HEK293 (cell line): ENCODE data around the gene NKAPD1.

Experiments
- CTCF ChIA-PET: fragments of 350-600 bp; formaldehyde crosslinking; extraction: SDS; loops from one replicate; lab custom pipeline; 2021; ENCODE audit warnings: antibody characterized with exemption; lab: Yijun Ruan, JAX
- POLR2A ChIA-PET: fragments of 300-600 bp; formaldehyde crosslinking; extraction: SDS; loops from one replicate; lab custom pipeline; 2020; ENCODE audit warnings: antibody characterized with exemption, inconsistent platforms; lab: Yijun Ruan, JAX
- H3K27ac ChIP-seq: fragments of 200-500 bp; sonication (Bioruptor generic); 2 replicates; pipeline ENCODE4 v1.5.1; 2014; ENCODE audit warnings: low read depth, low read length, control low read depth, inconsistent platforms; ENCODE audit errors: extremely low read depth
- H3K36me3 ChIP-seq, 2 experiments: fragments of 200-500 bp in 1 of 2; sonication (Bioruptor generic) in 1 of 2; 1 replicate in 1 of 2; 2 replicates in 1 of 2; pipeline ENCODE4 v1.5.1; 2014 to 2017; ENCODE audit warnings: inconsistent platforms in 2 of 2, low read length in 2 of 2; ENCODE audit not compliant: control insufficient read depth in 2 of 2, insufficient read depth in 1 of 2
- H3K4me1 ChIP-seq: fragments of 200-500 bp; sonication (Bioruptor generic); 2 replicates; pipeline ENCODE4 v1.5.1; 2014; ENCODE audit warnings: mild to moderate bottlenecking, low read length, inconsistent platforms; ENCODE audit not compliant: control insufficient read depth, insufficient read depth
- H3K4me3 ChIP-seq: 2 replicates; pipeline ENCODE4 v1.5.1; 2011; ENCODE audit warnings: low read depth, mild to moderate bottlenecking, control low read depth, low read length, moderate library complexity
- H3K9me3 ChIP-seq: fragments of 200-500 bp; sonication (Bioruptor generic); 2 replicates; pipeline ENCODE4 v1.5.1; 2014; ENCODE audit warnings: low read depth, low read length, inconsistent platforms; ENCODE audit not compliant: control insufficient read depth, insufficient read depth
- BCL11B ChIP-seq: fragments of 450-650 bp; formaldehyde crosslinking; IDR thresholded peaks from 2 replicates; pipeline ENCODE4 v1.5.1; 2016; ENCODE audit warnings: low read depth, missing biosample characterization, missing genetic modification characterization
- FEZF1 ChIP-seq: fragments of 450-650 bp; formaldehyde crosslinking; IDR thresholded peaks from 2 replicates; pipeline ENCODE4 v1.5.1; 2016; ENCODE audit warnings: missing biosample characterization, missing genetic modification characterization
- GLI4 ChIP-seq: fragments of 450-650 bp; formaldehyde crosslinking; IDR thresholded peaks from 2 replicates; pipeline ENCODE4 v1.5.1; 2016; ENCODE audit warnings: missing biosample characterization, missing genetic modification characterization
- KLF9 ChIP-seq: fragments of 450-650 bp; formaldehyde crosslinking; IDR thresholded peaks from 2 replicates; pipeline ENCODE4 v1.5.1; 2016; ENCODE audit warnings: missing biosample characterization, missing genetic modification characterization, low read depth
- MEIS1 ChIP-seq: sonication (generic); formaldehyde crosslinking; IDR thresholded peaks from 2 replicates; pipeline ENCODE4 v1.8.1; 2022; ENCODE audit warnings: missing genetic modification reagents, mild to moderate bottlenecking, borderline replicate concordance
- MYNN ChIP-seq: fragments of 450-650 bp; formaldehyde crosslinking; IDR thresholded peaks from 2 replicates; pipeline ENCODE4 v1.5.1; 2016; ENCODE audit warnings: missing biosample characterization, missing genetic modification characterization, borderline replicate concordance
- SCRT2 ChIP-seq: fragments of 450-650 bp; formaldehyde crosslinking; IDR thresholded peaks from 2 replicates; pipeline ENCODE4 v1.5.1; 2016; ENCODE audit warnings: missing biosample characterization, missing genetic modification characterization
- SP7 ChIP-seq: fragments of 450-650 bp; formaldehyde crosslinking; IDR thresholded peaks from 2 replicates; pipeline ENCODE4 v1.5.1; 2016; ENCODE audit warnings: missing biosample characterization, missing genetic modification characterization
- TRIM28 ChIP-seq: IDR thresholded peaks from 2 replicates; pipeline ENCODE4 v1.6.1; 2011; ENCODE audit warnings: low read length, control low read depth, borderline replicate concordance
- YY2 ChIP-seq: fragments of 450-650 bp; formaldehyde crosslinking; IDR thresholded peaks from 2 replicates; pipeline ENCODE4 v1.5.1; 2016; ENCODE audit warnings: missing biosample characterization, missing genetic modification characterization
- ZBTB20 ChIP-seq: fragments of 450-650 bp; formaldehyde crosslinking; IDR thresholded peaks from 2 replicates; pipeline ENCODE4 v1.5.1; 2016; ENCODE audit warnings: missing biosample characterization, missing genetic modification characterization
- ZBTB44 ChIP-seq: fragments of 450-650 bp; IDR thresholded peaks from 2 replicates; pipeline ENCODE4 v1.5.1; 2018; ENCODE audit warnings: missing biosample characterization, mild to moderate bottlenecking, missing genetic modification characterization
- ZNF112 ChIP-seq: fragments of 450-650 bp; formaldehyde crosslinking; IDR thresholded peaks from 2 replicates; pipeline ENCODE4 v1.5.0; 2017; ENCODE audit warnings: missing biosample characterization, missing genetic modification characterization
- ZNF146 ChIP-seq: fragments of 450-650 bp; formaldehyde crosslinking; IDR thresholded peaks from 2 replicates; pipeline ENCODE4 v1.5.1; 2016; ENCODE audit warnings: missing biosample characterization, missing genetic modification characterization
- ZNF16 ChIP-seq: fragments of 450-650 bp; formaldehyde crosslinking; IDR thresholded peaks from 2 replicates; pipeline ENCODE4 v1.5.1; 2016; ENCODE audit warnings: low read depth, missing biosample characterization, missing genetic modification characterization
- ZNF223 ChIP-seq: fragments of 450-650 bp; formaldehyde crosslinking; IDR thresholded peaks from 2 replicates; pipeline ENCODE4 v1.5.1; 2016; ENCODE audit warnings: missing biosample characterization, missing genetic modification characterization
- ZNF292 ChIP-seq: fragments of 450-650 bp; formaldehyde crosslinking; IDR thresholded peaks from 2 replicates; pipeline ENCODE4 v1.5.1; 2016; ENCODE audit warnings: low read depth, missing biosample characterization, missing genetic modification characterization, borderline replicate concordance
- ZNF302 ChIP-seq: fragments of 450-650 bp; formaldehyde crosslinking; IDR thresholded peaks from 2 replicates; pipeline ENCODE4 v1.5.1; 2016; ENCODE audit warnings: missing biosample characterization, missing genetic modification characterization, low read depth
- ZNF324 ChIP-seq: fragments of 450-650 bp; formaldehyde crosslinking; IDR thresholded peaks from 2 replicates; pipeline ENCODE4 v1.5.1; 2016; ENCODE audit warnings: missing biosample characterization, missing genetic modification characterization
- ZNF366 ChIP-seq: fragments of 450-650 bp; formaldehyde crosslinking; conservative IDR thresholded peaks from 2 replicates; pipeline ENCODE4 v1.5.1; 2016; ENCODE audit warnings: missing biosample characterization, missing genetic modification characterization
- ZNF404 ChIP-seq: fragments of 450-650 bp; formaldehyde crosslinking; IDR thresholded peaks from 2 replicates; pipeline ENCODE4 v1.5.1; 2017; ENCODE audit warnings: missing biosample characterization, missing genetic modification characterization
- ZNF416 ChIP-seq: fragments of 450-650 bp; formaldehyde crosslinking; IDR thresholded peaks from 2 replicates; pipeline ENCODE4 v1.5.1; 2016; ENCODE audit warnings: missing biosample characterization, missing genetic modification characterization
- ZNF514 ChIP-seq: fragments of 450-650 bp; formaldehyde crosslinking; IDR thresholded peaks from 2 replicates; pipeline ENCODE4 v1.5.1; 2016; ENCODE audit warnings: missing biosample characterization, missing genetic modification characterization
- ZNF530 ChIP-seq: fragments of 450-650 bp; formaldehyde crosslinking; IDR thresholded peaks from 2 replicates; pipeline ENCODE4 v1.5.1; 2016; ENCODE audit warnings: low read depth, missing biosample characterization, missing genetic modification characterization
- ZNF677 ChIP-seq: fragments of 450-650 bp; IDR thresholded peaks from 2 replicates; pipeline ENCODE4 v1.5.0; 2018; ENCODE audit warnings: missing biosample characterization, mild to moderate bottlenecking, missing genetic modification characterization, moderate library complexity
- ZNF843 ChIP-seq: fragments of 450-650 bp; formaldehyde crosslinking; IDR thresholded peaks from 2 replicates; pipeline ENCODE4 v1.5.1; 2016; ENCODE audit warnings: missing biosample characterization, missing genetic modification characterization

NKAPD1 gene

GRCh38 chr11:112132737-112133136, 58.6 kb downstream of the NKAPD1 start:
- ChIA-PET POLR2A (no interaction called here), CTCF (interaction anchor here (0.7 to 1.5 kb wide), 3 partner anchors 19 to 150 kb away, joined by 3 to 6 read pairs (median 4); no protein-coding TSS in a partner anchor)
- Histone ChIP-seq H3K4me3 (no peak overlapping the region), H3K36me3 (no peaks in the 10 kb centered on the region), H3K27ac (no peak overlapping the region), H3K9me3 (no peaks in the 10 kb centered on the region), H3K4me1 (0 out of 2 replicates have a peak, but pooled peaks cover 3% of the 10 kb centered on the region)
- TF ChIP-seq MYNN (tag by site-specific recombination) (no peak), ZNF146 (tag by site-specific recombination) (no peak), ZBTB20 (tag by site-specific recombination) (no peak), ZNF514 (tag by site-specific recombination) (no peak), ZNF302 (tag by site-specific recombination) (no peak), ZNF292 (tag by site-specific recombination) (no peak), SP7 (no peak), ZNF530 (tag by site-specific recombination) (no peak), TRIM28 (no peak), ZNF223 (tag by site-specific recombination) (no peak), ZNF366 (no peak), FEZF1 (no peak), ZNF677 (tag by site-specific recombination) (no peak)

GRCh38 chr11:112134473-112134872, 60.4 kb downstream of the NKAPD1 start:
- no peaks in the 10 kb centered on the region for H3K9me3 ChIP-seq
- no peaks in the 10 kb centered on the region for H3K4me1 ChIP-seq
- CTCF ChIA-PET = interaction anchor here (0.7 to 1.5 kb wide), 4 partner anchors 18 to 212 kb away, joined by 3 to 6 read pairs (median 4); partner anchors contain the start of gene BCO2
- POLR2A ChIA-PET = no interaction called here
- H3K27ac ChIP-seq = no peak overlapping the region
- H3K4me3 ChIP-seq = no peak overlapping the region
- TF ChIP-seq ZNF530 (tag by site-specific recombination) = no peak
- TF ChIP-seq MEIS1 (CRISPR knock-in tag) = no peak
- no peak for TF ChIP-seq SCRT2 (tag by site-specific recombination)
- no peak for TF ChIP-seq ZNF324 (tag by site-specific recombination)
- no peak for TF ChIP-seq YY2
- no peak for TF ChIP-seq ZNF416 (tag by site-specific recombination)
- no peak for TF ChIP-seq ZBTB44 (tag by site-specific recombination)
- TF ChIP-seq BCL11B (tag by site-specific recombination) = no peak
- TF ChIP-seq ZNF843 (tag by site-specific recombination) = no peak
- no peak for TF ChIP-seq GLI4 (tag by site-specific recombination)
- no peak for TF ChIP-seq ZNF16 (tag by site-specific recombination)
- no peak for TF ChIP-seq KLF9 (tag by site-specific recombination)
- no peak for TF ChIP-seq ZNF404 (tag by site-specific recombination)
- TF ChIP-seq ZNF112 (tag by site-specific recombination) = no peak
- H3K36me3 ChIP-seq = no peaks in the 10 kb centered on the region
